Type B pancreatic cell (in vitro differentiated cells): ENCODE data around the gene RPL3. TPM values are rescaled to one million over a fixed set of nuclear protein-coding genes. Genes with fewer than 3 reads are reported as not detected.

Experiments used
- DNase-seq: peaks from one replicate; pipeline ENCODE4 v3.0.0; 2021; ENCODE audit warnings: mixed read lengths; ENCODE audit not compliant: unreplicated experiment; ENCODE audit errors: extremely low spot score
- H3K27ac Mint-ChIP-seq: 2 replicates; pipeline ENCODE4 v1.8.0; 2021; ENCODE audit warnings: mild to moderate bottlenecking, mixed read lengths
- H3K27me3 Mint-ChIP-seq: 2 replicates; pipeline ENCODE4 v1.8.0; 2021; ENCODE audit warnings: mixed read lengths
- H3K36me3 Mint-ChIP-seq: 2 replicates; pipeline ENCODE4 v1.8.0; 2021; ENCODE audit warnings: mixed read lengths
- H3K4me1 Mint-ChIP-seq: one replicate; pipeline ENCODE4 v1.8.0; 2021; ENCODE audit warnings: mixed read lengths; ENCODE audit not compliant: unreplicated experiment
- H3K4me3 Mint-ChIP-seq: 2 replicates; pipeline ENCODE4 v1.8.0; 2021; ENCODE audit warnings: mild to moderate bottlenecking, mixed read lengths
- H3K9me3 Mint-ChIP-seq: 2 replicates; pipeline ENCODE4 v1.8.0; 2021; ENCODE audit warnings: mixed read lengths
- total RNA-seq: library from RNA; stranded (reverse); gene quantifications from 2 replicates; pipeline ENCODE4 v1.2.1, GENCODE V29; 2021; ENCODE audit warnings: low replicate concordance
- TF ChIP-seq, protein P1 (sequence below): fragments of 200-600 bp; sonication (generic); conservative IDR thresholded peaks from 2 replicates; pipeline ENCODE4 v1.5.0; 2021; ENCODE audit warnings: antibody characterized with exemption, mild to moderate bottlenecking

RPL3 gene
- total RNA-seq, 1 donor from 2014 or later, result 2,431 TPM

DNA sequence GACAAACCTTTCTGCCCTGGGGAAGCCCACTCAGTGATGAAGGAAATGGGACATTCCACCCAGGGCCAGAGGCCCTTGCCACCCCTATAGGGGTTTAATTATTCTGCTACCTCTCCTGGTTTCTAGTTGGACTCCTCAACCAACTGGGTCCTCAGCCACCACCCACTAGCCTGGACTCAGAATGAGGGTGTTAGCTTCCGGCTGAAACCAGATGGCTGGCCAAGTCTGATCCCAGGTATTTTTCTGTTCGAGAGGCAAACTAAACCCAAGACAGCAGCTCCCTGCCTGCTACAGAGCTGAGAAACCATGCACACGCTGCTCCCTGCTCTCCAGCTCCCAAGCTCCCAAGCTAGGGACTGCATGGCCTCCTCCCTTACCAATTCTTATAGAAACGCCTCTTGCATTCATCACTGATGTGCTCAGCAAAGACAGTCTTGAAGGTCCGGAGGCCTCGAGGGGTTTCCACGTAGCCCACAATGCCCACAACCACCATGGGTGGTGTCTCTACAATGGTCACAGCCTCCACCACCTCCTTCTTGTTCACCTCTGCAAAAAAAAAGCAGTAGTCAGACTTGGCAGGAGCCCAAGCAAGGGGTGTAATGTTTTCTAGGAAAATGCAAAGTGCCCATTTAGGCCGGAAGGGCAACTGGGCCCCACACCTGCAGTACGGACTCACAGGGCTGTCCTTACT is 2.2 kb downstream of the RPL3 start:
- no peak for DNase-seq
- TF ChIP-seq, protein P1, sequence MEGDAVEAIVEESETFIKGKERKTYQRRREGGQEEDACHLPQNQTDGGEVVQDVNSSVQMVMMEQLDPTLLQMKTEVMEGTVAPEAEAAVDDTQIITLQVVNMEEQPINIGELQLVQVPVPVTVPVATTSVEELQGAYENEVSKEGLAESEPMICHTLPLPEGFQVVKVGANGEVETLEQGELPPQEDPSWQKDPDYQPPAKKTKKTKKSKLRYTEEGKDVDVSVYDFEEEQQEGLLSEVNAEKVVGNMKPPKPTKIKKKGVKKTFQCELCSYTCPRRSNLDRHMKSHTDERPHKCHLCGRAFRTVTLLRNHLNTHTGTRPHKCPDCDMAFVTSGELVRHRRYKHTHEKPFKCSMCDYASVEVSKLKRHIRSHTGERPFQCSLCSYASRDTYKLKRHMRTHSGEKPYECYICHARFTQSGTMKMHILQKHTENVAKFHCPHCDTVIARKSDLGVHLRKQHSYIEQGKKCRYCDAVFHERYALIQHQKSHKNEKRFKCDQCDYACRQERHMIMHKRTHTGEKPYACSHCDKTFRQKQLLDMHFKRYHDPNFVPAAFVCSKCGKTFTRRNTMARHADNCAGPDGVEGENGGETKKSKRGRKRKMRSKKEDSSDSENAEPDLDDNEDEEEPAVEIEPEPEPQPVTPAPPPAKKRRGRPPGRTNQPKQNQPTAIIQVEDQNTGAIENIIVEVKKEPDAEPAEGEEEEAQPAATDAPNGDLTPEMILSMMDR, result no peak
- Mint-ChIP-seq H3K4me3 (peak overlapping the region; percentile 100), H3K36me3 (peaks cover 48% of the 10 kb centered on the region), H3K27ac (peak overlapping the region; percentile 100), H3K4me1 (peaks cover 26% of the 10 kb centered on the region), H3K9me3 (no peaks in the 10 kb centered on the region), H3K27me3 (peaks cover 4% of the 10 kb centered on the region)

DNA sequence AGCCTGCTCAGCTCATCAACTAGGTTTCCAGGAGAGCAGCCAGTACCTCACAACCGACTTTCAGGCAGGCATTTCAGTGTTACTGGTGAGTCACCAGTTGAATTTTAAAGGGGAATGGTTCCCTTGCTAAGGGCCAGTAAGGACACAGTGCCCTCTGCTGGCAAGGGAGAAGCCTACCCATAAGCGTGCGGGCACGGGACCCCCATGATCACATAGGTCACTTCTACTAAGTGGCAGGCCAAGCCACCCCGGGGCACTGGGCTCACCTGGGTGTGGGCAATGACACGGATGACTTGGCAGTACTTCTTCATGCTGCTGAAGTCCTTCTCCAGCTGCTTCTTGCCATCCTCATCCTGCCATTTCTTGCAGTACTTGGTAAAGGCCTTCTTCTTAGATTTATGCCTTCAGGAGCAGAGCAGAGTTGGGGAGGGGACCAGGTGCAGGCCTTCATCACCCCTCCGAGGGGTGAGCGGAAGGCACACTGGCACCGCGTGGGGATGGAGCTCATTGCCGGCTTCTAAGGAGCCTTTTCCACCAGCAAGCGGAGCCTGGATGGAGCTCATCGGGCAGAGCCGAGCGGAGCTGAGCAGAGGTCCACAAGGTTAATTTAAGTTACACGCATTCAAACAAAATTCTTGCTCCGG is 2.9 kb downstream of the RPL3 start:
- Mint-ChIP-seq H3K27ac (peak overlapping the region; percentile 100), H3K9me3 (no peaks in the 10 kb centered on the region), H3K27me3 (peaks cover 4% of the 10 kb centered on the region), H3K4me3 (peak overlapping the region; percentile 100), H3K4me1 (peaks cover 26% of the 10 kb centered on the region), H3K36me3 (peaks cover 50% of the 10 kb centered on the region)
- no peak for DNase-seq
- TF ChIP-seq, protein P1, result peak; percentile 88

DNA sequence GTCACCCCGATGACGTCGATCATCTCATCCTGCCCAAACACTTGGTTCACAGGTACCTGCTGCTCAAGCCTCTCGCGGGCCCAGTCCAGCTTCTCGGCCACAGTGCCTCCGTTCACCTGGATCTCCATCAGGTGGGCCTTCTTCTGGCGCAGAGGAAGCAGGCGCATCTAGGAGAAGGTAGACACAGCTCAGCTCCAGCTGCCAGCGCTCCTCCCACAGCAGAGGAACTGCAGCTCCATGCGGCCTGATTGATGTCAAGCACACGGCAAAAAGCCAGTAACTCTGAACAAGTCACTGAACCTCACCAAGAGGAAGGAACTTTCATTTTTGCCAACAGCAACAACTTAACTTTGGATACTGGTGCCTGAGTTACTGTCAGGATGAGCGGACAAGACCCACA is 4.0 kb downstream of the RPL3 start:
- peaks cover 4% of the 10 kb centered on the region for H3K27me3 Mint-ChIP-seq
- H3K4me3 Mint-ChIP-seq, result peak overlapping the region; percentile 100
- TF ChIP-seq, protein P1, result no peak
- H3K36me3 Mint-ChIP-seq, result peaks cover 51% of the 10 kb centered on the region
- peaks cover 26% of the 10 kb centered on the region for H3K4me1 Mint-ChIP-seq
- H3K9me3 Mint-ChIP-seq, result no peaks in the 10 kb centered on the region
- no peak for DNase-seq
- peak overlapping the region; percentile 41 for H3K27ac Mint-ChIP-seq

DNA sequence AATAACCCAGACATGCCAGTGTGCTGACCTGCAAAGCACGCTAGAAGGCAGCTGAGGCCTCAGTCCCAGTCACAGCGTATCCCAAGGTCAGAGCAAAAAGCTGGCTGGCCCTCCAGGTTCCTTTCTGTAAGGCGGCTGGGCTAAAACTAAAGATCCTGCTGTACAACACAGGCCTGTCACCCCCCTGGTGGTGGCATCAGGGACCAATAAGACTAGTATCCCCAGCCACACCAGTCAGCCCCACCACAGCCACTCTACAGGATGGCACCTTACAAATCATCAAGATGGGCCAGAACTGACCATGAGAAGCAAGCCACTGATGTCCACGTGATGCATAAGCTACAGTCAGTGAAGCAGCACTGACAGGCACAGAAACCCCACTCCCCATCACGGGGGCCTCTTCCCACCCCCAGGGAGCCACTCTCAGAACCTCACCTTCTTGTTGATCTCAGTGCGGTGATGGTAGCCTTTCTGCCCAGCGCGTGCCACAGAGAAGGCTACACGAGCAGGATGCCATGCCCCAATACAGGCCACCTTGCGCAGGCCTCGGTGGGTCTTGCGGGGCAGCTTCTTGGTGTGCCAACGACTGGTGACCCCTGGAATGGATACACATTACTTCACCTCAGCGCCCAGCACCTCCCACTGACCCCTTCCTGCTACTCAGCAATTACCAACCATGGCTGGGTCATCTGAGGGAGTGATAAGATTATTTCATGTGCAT is 5.0 kb downstream of the RPL3 start:
- peak overlapping the region; percentile 41 for H3K27ac Mint-ChIP-seq
- H3K36me3 Mint-ChIP-seq, result peaks cover 50% of the 10 kb centered on the region
- peaks cover 34% of the 10 kb centered on the region for H3K4me1 Mint-ChIP-seq
- peaks cover 2% of the 10 kb centered on the region for H3K27me3 Mint-ChIP-seq
- TF ChIP-seq, protein P1, result peak; percentile 57
- DNase-seq, result no peak
- no peaks in the 10 kb centered on the region for H3K9me3 Mint-ChIP-seq
- peak overlapping the region; percentile 54 for H3K4me3 Mint-ChIP-seq

DNA sequence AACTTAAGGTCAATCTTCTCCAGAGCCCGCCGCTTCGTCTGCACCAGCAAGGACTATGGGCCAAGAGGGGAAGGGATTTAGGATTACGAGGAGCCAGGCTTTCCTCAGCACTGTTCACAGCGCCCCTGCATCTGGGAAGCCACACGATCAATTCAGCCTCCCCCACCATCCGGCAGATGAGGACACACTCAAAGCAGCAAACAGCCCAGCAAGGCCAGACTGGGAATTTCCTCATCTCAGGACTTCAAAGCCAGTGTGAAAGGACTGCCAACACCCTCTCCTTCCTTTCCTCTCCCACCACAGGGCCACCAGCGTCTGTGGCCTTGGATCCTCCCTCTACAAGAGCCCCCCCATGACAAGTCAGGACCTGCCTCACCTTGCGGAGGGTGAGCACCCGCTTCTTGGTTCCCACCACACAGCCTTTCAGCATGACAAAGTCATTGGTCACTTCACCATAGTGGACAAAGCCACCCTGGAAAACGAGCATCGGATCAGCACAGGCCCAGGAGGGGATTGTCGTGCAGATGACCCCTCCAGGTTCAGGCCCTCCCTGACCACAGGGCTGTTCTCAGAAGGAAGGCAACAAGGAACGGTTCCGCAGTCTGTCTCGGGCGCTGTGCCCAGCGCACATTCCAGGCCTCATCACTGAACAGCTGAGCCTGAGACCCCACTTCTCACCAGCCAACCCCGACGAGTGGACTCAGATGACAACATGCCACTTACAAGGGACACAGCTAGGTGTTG is 6.0 kb downstream of the RPL3 start:
- TF ChIP-seq, protein P1, result no peak
- H3K4me3 Mint-ChIP-seq, result no peak overlapping the region
- no peak for DNase-seq
- H3K4me1 Mint-ChIP-seq, result peaks cover 35% of the 10 kb centered on the region
- peaks cover 40% of the 10 kb centered on the region for H3K36me3 Mint-ChIP-seq
- no peaks in the 10 kb centered on the region for H3K9me3 Mint-ChIP-seq
- peak overlapping the region; percentile 79 for H3K27ac Mint-ChIP-seq
- H3K27me3 Mint-ChIP-seq, result no peaks in the 10 kb centered on the region
